ENCODE measurements around the gene ARHGAP18. TPM values are rescaled to one million over a fixed set of nuclear protein-coding genes. Genes with fewer than 3 reads are reported as not detected.

Gene ARHGAP18
- total RNA-seq, 1 experiment from 2014 or later: 2.4 TPM

DNA sequence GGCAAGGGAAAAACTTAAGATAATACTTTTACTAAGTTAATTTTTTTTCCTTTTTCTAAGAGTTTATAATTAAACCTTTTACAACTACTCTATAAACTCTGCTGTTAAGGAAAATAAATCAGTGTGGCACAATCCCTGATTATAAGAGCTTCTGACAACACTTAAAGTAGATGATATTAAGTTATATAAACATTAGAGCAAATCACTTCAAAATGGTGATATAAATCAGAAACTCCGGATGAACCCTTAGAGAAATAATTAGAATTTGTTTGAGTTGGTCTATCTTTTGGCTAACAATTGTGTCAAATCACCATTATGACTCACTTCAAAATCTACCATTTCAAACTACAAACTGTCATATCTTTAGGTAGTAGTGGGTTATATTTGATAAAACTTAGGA, 104.9 kb downstream of the ARHGAP18 start:
- Histone ChIP-seq H3K23me2 (ENCODE audit: insufficient read length, low read depth, low read length, poor library complexity, severe bottlenecking) (no peaks in the 10 kb centered on the region), H3K9me3 (ENCODE audit: control insufficient read depth, low read depth, low read length) (no peaks in the 10 kb centered on the region), H4K5ac (ENCODE audit: insufficient read length, low read depth, low read length) (no peak overlapping the region), H2BK120ac (ENCODE audit: low read depth, low read length, poor library complexity, severe bottlenecking) (no peak overlapping the region), H2BK5ac (ENCODE audit: insufficient read length, low read length) (no peak overlapping the region), H3K27ac (ENCODE audit: insufficient read length, low read depth, low read length) (no peak overlapping the region), H3K9ac (ENCODE audit: extremely low read depth, insufficient read length, low read length) (no peak overlapping the region), H3T11ph (ENCODE audit: low read length) (no peak overlapping the region), H3K79me2 (ENCODE audit: insufficient read depth, low read length) (no peaks in the 10 kb centered on the region), H2BK20ac (ENCODE audit: low read depth, low read length, poor library complexity, severe bottlenecking) (no peak overlapping the region), H3K14ac (ENCODE audit: insufficient read depth, low read length) (no peak overlapping the region), H2BK15ac (ENCODE audit: low read depth, low read length) (no peak overlapping the region), H3K4me1 (ENCODE audit: insufficient read depth, low read length) (no peaks in the 10 kb centered on the region), H3K18ac (ENCODE audit: insufficient read length, low read depth, low read length) (no peak overlapping the region), H3K79me1 (ENCODE audit: insufficient read depth, low read depth, low read length, poor library complexity, severe bottlenecking) (no peaks in the 10 kb centered on the region), H4K8ac (replicated peaks; ENCODE audit: insufficient read length, low read depth, low read length) (no peak overlapping the region), H3K56ac (ENCODE audit: insufficient read length, low read depth, low read length) (no peak overlapping the region), H2BK12ac (ENCODE audit: insufficient read length, low read depth, low read length) (no peak overlapping the region), H4K20me1 (ENCODE audit: control insufficient read depth, insufficient read depth, insufficient read length) (no peaks in the 10 kb centered on the region), H4K91ac (ENCODE audit: insufficient read length, low read depth, low read length) (no peak overlapping the region), H2AK5ac (ENCODE audit: insufficient read length, low read length) (no peak overlapping the region), H3K23ac (ENCODE audit: insufficient read length, low read depth, low read length) (no peak overlapping the region), H3K4me2 (ENCODE audit: insufficient read depth, insufficient read length, low read length) (no peak overlapping the region), H3K27me3 (ENCODE audit: insufficient read depth, low read length) (no peaks in the 10 kb centered on the region), H2AFZ (ENCODE audit: low read length) (no peak overlapping the region), H3K4ac (ENCODE audit: low read depth, low read length) (no peak overlapping the region)
- no CpG with 5 or more reads among the region's 1 CpG for WGBS (ENCODE audit: extremely low coverage, insufficient read length, low lambda C conversion rate)
- H3K4me1 Mint-ChIP-seq: peaks cover 15 to 17% of the 10 kb centered on the region in 2 experiments
- H3K27me3 Mint-ChIP-seq (ENCODE audit: low read depth): no peaks in the 10 kb centered on the region
- no peak for TF ChIP-seq CTCF (conservative IDR thresholded peaks at IDR 0.05)
- no peak for DNase-seq
- no peak overlapping the region for H3K27ac Mint-ChIP-seq
- no peaks in the 10 kb centered on the region for H3K9me3 Mint-ChIP-seq
- no peaks in the 10 kb centered on the region for H3K36me3 Mint-ChIP-seq (ENCODE audit: insufficient read depth in 1 of 3, low read depth in 3 of 3)
- H3K4me3 Mint-ChIP-seq: no peak overlapping the region
